OCI-LY1 (cell line): ENCODE results near the gene CTDSP2.

ENCODE experiments used
- H2AFZ ChIP-seq: fragments of 200-600 bp; sonication (generic), shearing (Covaris generic); 2 replicates; pipeline ENCODE4 v1.6.0; 2014; ENCODE audit warnings: antibody characterized with exemption, mild to moderate bottlenecking, low read length
- H3F3A ChIP-seq: fragments of 200-600 bp; sonication (generic), shearing (Covaris generic); 2 replicates; pipeline ENCODE4 v1.6.0; 2014; ENCODE audit warnings: mild to moderate bottlenecking, antibody characterized with exemption, low read length, moderate library complexity; ENCODE audit not compliant: insufficient read depth
- H3K27ac ChIP-seq: fragments of 200-600 bp; sonication (generic); 2 replicates; pipeline ENCODE4 v1.5.1; 2014; ENCODE audit warnings: low read length, mixed run types, mild to moderate bottlenecking, low read depth; ENCODE audit not compliant: poor library complexity, severe bottlenecking
- H3K27me3 ChIP-seq: fragments of 200-600 bp; sonication (generic); 2 replicates; pipeline ENCODE4 v1.6.0; 2014; ENCODE audit warnings: antibody characterized with exemption, mild to moderate bottlenecking, low read length, moderate library complexity; ENCODE audit not compliant: insufficient read depth
- H3K36me3 ChIP-seq: fragments of 200-600 bp; sonication (generic); 2 replicates; pipeline ENCODE4 v1.6.1; 2014; ENCODE audit warnings: mild to moderate bottlenecking, antibody characterized with exemption, low read length, moderate library complexity, mixed read lengths; ENCODE audit not compliant: insufficient read depth
- H3K4me1 ChIP-seq: fragments of 200-600 bp; sonication (generic); 2 replicates; pipeline ENCODE4 v1.5.1; 2014; ENCODE audit warnings: mild to moderate bottlenecking, low read length, moderate library complexity; ENCODE audit not compliant: insufficient read depth, severe bottlenecking
- H3K4me2 ChIP-seq: fragments of 200-600 bp; sonication (generic), shearing (Covaris generic); 2 replicates; pipeline ENCODE4 v1.6.1; 2014; ENCODE audit warnings: low read length
- H3K4me3 ChIP-seq: fragments of 200-600 bp; sonication (generic); 2 replicates; pipeline ENCODE4 v1.5.1; 2014; ENCODE audit warnings: low read length, low read depth, mild to moderate bottlenecking, mixed read lengths; ENCODE audit not compliant: poor library complexity, severe bottlenecking
- H3K79me2 ChIP-seq: fragments of 200-600 bp; shearing (Covaris generic); 2 replicates; pipeline ENCODE4 v1.6.1; 2016; ENCODE audit warnings: mixed run types, low read length, mixed read lengths; ENCODE audit not compliant: insufficient read depth
- H3K9ac ChIP-seq: fragments of 200-600 bp; sonication (generic), shearing (Covaris generic); 2 replicates; pipeline ENCODE4 v1.6.1; 2014; ENCODE audit warnings: mild to moderate bottlenecking, low read length, mixed read lengths
- H3K9me2 ChIP-seq: fragments of 200-600 bp; sonication (generic), shearing (Covaris generic); 2 replicates; pipeline ENCODE4 v1.6.1; 2014; ENCODE audit warnings: low read depth, mild to moderate bottlenecking, low read length, mixed read lengths
- H3K9me3 ChIP-seq: fragments of 200-600 bp; shearing (Covaris generic); 2 replicates; pipeline ENCODE4 v1.6.1; 2014; ENCODE audit warnings: low read length, mixed read lengths
- H4K20me1 ChIP-seq: fragments of 200-600 bp; sonication (generic), shearing (Covaris generic); 2 replicates; pipeline ENCODE4 v1.6.0; 2016; ENCODE audit warnings: mild to moderate bottlenecking, low read length; ENCODE audit not compliant: insufficient read depth
- EZH2 ChIP-seq: fragments of 200-600 bp; sonication (generic), shearing (Covaris generic); IDR thresholded peaks from 2 replicates; pipeline ENCODE4 v1.8.0; 2017; ENCODE audit warnings: borderline replicate concordance, mixed run types, mild to moderate bottlenecking, antibody characterized with exemption, low read length, moderate library complexity, mixed read lengths
- TF ChIP-seq, protein P1 (sequence below): fragments of 200-600 bp; sonication (generic), shearing (Covaris generic); IDR thresholded peaks from 2 replicates; pipeline ENCODE4 v1.5.1; 2017; ENCODE audit warnings: mild to moderate bottlenecking, antibody characterized with exemption, low read length, moderate library complexity, mixed read lengths

Gene CTDSP2

DNA sequence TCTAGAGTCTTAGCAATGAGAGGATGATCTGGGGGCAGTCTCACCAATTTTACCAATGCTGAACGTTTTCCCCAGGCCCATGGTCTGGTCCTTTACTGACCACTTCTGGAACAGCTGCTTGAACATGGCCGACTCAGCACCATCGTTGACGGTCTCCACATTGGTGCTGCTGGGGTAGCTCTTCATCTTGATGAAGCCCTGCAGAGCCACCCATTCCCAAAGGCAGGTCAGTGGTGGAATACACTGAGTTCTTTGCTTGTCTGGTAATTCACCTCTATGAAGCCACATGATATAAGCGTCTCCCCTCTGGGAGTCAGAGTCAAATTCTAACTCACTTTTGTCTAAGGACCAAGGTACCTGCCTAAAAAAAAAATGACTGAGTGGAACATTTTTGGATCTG, 38.2 kb downstream of the CTDSP2 start:
- Histone ChIP-seq H3K4me3 (no peak overlapping the region), H3K27ac (no peak overlapping the region), H3K9me3 (no peaks in the 10 kb centered on the region), H4K20me1 (no peaks in the 10 kb centered on the region), H3K9me2 (no peaks in the 10 kb centered on the region), H3K9ac (no peak overlapping the region), H3K36me3 (no peaks in the 10 kb centered on the region), H2AFZ (no peak overlapping the region), H3K4me1 (no peaks in the 10 kb centered on the region), H3K4me2 (no peak overlapping the region), H3K79me2 (no peaks in the 10 kb centered on the region), H3F3A (no peaks in the 10 kb centered on the region), H3K27me3 (no peaks in the 10 kb centered on the region)
- TF ChIP-seq, protein P1, sequence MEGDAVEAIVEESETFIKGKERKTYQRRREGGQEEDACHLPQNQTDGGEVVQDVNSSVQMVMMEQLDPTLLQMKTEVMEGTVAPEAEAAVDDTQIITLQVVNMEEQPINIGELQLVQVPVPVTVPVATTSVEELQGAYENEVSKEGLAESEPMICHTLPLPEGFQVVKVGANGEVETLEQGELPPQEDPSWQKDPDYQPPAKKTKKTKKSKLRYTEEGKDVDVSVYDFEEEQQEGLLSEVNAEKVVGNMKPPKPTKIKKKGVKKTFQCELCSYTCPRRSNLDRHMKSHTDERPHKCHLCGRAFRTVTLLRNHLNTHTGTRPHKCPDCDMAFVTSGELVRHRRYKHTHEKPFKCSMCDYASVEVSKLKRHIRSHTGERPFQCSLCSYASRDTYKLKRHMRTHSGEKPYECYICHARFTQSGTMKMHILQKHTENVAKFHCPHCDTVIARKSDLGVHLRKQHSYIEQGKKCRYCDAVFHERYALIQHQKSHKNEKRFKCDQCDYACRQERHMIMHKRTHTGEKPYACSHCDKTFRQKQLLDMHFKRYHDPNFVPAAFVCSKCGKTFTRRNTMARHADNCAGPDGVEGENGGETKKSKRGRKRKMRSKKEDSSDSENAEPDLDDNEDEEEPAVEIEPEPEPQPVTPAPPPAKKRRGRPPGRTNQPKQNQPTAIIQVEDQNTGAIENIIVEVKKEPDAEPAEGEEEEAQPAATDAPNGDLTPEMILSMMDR, result no peak
- no peak for TF ChIP-seq EZH2

DNA sequence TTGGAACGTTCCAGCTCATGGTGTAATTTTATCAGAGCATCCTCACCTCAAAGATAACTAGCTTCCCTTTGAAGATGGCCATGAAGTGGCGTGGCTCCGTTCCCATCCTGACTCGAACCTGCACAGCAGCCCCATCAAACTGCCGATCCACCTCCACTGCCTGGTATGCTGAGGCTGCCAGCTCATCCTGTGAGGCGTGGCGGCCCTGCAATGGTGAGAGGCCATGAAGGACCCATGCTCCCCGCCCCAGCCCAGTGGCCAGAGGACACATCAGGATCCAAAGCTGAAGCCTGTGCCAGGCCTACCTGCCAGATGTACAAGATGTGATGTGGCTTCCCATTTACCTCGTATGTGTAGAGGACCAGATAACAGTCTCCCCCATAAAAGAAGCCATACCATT, 39.2 kb downstream of the CTDSP2 start:
- Histone ChIP-seq H3K79me2 (no peaks in the 10 kb centered on the region), H3K9ac (no peak overlapping the region), H3K4me3 (no peak overlapping the region), H3K36me3 (no peaks in the 10 kb centered on the region), H2AFZ (no peak overlapping the region), H3K9me3 (no peaks in the 10 kb centered on the region), H4K20me1 (no peaks in the 10 kb centered on the region), H3K27me3 (no peaks in the 10 kb centered on the region), H3K9me2 (no peaks in the 10 kb centered on the region), H3F3A (no peaks in the 10 kb centered on the region), H3K4me1 (no peaks in the 10 kb centered on the region), H3K4me2 (no peak overlapping the region), H3K27ac (no peak overlapping the region)
- TF ChIP-seq, protein P1, result no peak
- TF ChIP-seq EZH2, result no peak

DNA sequence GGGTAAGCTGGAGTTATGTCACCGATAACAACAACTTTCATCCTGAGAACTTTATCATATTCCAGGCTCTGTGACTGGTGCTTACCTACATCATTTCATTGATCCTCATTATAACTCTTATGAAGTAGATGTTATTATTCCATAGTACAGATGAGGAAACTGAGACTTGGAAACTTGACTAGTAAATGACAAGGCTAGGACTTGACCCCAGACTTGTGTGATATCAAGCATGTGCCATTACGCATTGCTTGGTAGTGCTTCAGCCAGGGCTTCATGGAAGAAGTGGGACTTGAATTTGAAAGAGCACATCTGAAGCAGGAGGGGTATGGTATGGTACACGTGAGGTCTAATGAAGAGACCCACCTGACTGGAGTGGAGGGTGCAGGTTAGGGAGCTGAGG, 39.9 kb downstream of the CTDSP2 start:
- Histone ChIP-seq H3K9me3 (no peaks in the 10 kb centered on the region), H3K27me3 (no peaks in the 10 kb centered on the region), H3F3A (no peaks in the 10 kb centered on the region), H3K27ac (no peak overlapping the region), H3K4me1 (no peaks in the 10 kb centered on the region), H3K36me3 (no peaks in the 10 kb centered on the region), H3K79me2 (no peaks in the 10 kb centered on the region), H3K9ac (no peak overlapping the region), H3K4me3 (no peak overlapping the region), H4K20me1 (no peaks in the 10 kb centered on the region), H3K4me2 (no peak overlapping the region), H3K9me2 (no peaks in the 10 kb centered on the region), H2AFZ (no peak overlapping the region)
- TF ChIP-seq, protein P1, result no peak
- TF ChIP-seq EZH2, result no peak
